Breast epithelium (tissue), 4 donors: ENCODE measurements around the gene DIRAS1. TPM values are rescaled to one million over a fixed set of nuclear protein-coding genes. Genes with fewer than 3 reads are reported as not detected.
"Not testable (repeated sequence)": the region's sequence is repeated elsewhere in the genome, so short reads cannot be mapped to it uniquely, and the experiment has no call there.

Source experiments
- DNase-seq, 2 donors: peaks; one replicate each; pipeline ENCODE4 v3.0.0-alpha.2; 2019; ENCODE audit warnings: low spot score in 2 of 2
- H3K27ac ChIP-seq, 2 donors: fragments of 200-600 bp; sonication (generic) in 1 of 2; one replicate each; pipeline ENCODE4 v1.5.1; 2016 to 2019; ENCODE audit warnings: mild to moderate bottlenecking in 1 of 2
- H3K27me3 ChIP-seq, 2 donors: fragments of 200-600 bp; sonication (generic) in 1 of 2; one replicate each; pipeline versions ENCODE4 v1.5.1 to v1.6.0; 2017 to 2019; ENCODE audit warnings: control low read depth in 1 of 2, mild to moderate bottlenecking in 1 of 2
- H3K36me3 ChIP-seq: fragments of 200-600 bp; one replicate; pipeline ENCODE4 v1.5.1; 2019
- H3K4me1 ChIP-seq, 2 donors: fragments of 200-600 bp; sonication (generic); one replicate each; pipeline ENCODE4 v1.5.1; 2016 to 2019; ENCODE audit warnings: control low read depth in 1 of 2
- H3K4me3 ChIP-seq, 3 donors: fragments of 200-600 bp; sonication (generic); 1 replicate in 2 of 3; 2 replicates in 1 of 3; pipeline ENCODE4 v1.5.1; 2016 to 2019; ENCODE audit warnings: mild to moderate bottlenecking in 3 of 3, moderate library complexity in 2 of 3
- H3K9me3 ChIP-seq, 2 donors: fragments of 200-600 bp; sonication (generic) in 1 of 2; one replicate each; pipeline ENCODE4 v1.5.1; 2016 to 2019; ENCODE audit warnings: control low read depth in 1 of 2
- CTCF ChIP-seq, 3 donors: fragments of 450-650 bp; IDR thresholded peaks; one replicate each; pipeline ENCODE4 v1.5.1; 2016 to 2017; ENCODE audit warnings: antibody characterized with exemption in 3 of 3, mild to moderate bottlenecking in 3 of 3, moderate library complexity in 3 of 3
- POLR2A ChIP-seq: fragments of 450-650 bp; IDR thresholded peaks from one replicate; pipeline ENCODE4 v1.6.1; 2016; ENCODE audit warnings: antibody characterized with exemption, mild to moderate bottlenecking, moderate library complexity
- POLR2AphosphoS5 ChIP-seq, 3 donors: sonication (generic); formaldehyde crosslinking; IDR thresholded peaks; one replicate each; pipeline ENCODE4 v1.6.1; 2017; ENCODE audit warnings: antibody characterized with exemption in 3 of 3
- intact Hi-C: fragments of 100-400 bp; cut with DNase I; formaldehyde crosslinking; loops from one replicate; pipeline ENCODE4 v1.15.1; 2023; ENCODE audit warnings: low total_unique reads
- total RNA-seq, 3 donors: library from RNA; depleted of rRNA; stranded (reverse); fragments of >200 nt; gene quantifications; one replicate each; pipeline ENCODE4 v1.1.0, GENCODE V29; 2016

The DIRAS1 gene
- total RNA-seq, 3 donors from 2014 or later = 0.64 to 3.7 (median 3.6) TPM

- Histone ChIP-seq H3K27me3 (no peaks in the 10 kb centered on the region), H3K27ac (no peak overlapping the region), H3K4me3 (no peak overlapping the region), H3K36me3 (no peaks in the 10 kb centered on the region), H3K9me3 (no peaks in the 10 kb centered on the region), H3K4me1 (no peaks in the 10 kb centered on the region)
- no peak for DNase-seq
- no peak for TF ChIP-seq CTCF (IDR thresholded peaks at IDR 0.05)
- no peak for TF ChIP-seq POLR2A
- TF ChIP-seq POLR2AphosphoS5 (IDR thresholded peaks at IDR 0.05) = no peak
- intact Hi-C loops = no loop called here
Measured at GRCh38 chr19:2670217-2670616, 51.0 kb downstream of the DIRAS1 start.

GRCh38 chr19:2668175-2668763 lies 52.9 kb downstream of the DIRAS1 start:
- Histone ChIP-seq H3K36me3 (no peaks in the 10 kb centered on the region), H3K4me3 (no peak overlapping the region), H3K9me3 (no peaks in the 10 kb centered on the region), H3K27me3 (no peaks in the 10 kb centered on the region), H3K4me1 (no peaks in the 10 kb centered on the region), H3K27ac (no peak overlapping the region)
- intact Hi-C loops = no loop called here
- DNase-seq = no peak
- no peak for TF ChIP-seq POLR2AphosphoS5 (IDR thresholded peaks at IDR 0.05)
- TF ChIP-seq POLR2A = no peak
- no peak for TF ChIP-seq CTCF (IDR thresholded peaks at IDR 0.05)

GRCh38 chr19:2667349-2667748 lies 53.8 kb downstream of the DIRAS1 start:
- H3K4me1 ChIP-seq, H3K36me3 ChIP-seq, H3K4me3 ChIP-seq, H3K27ac ChIP-seq, H3K27me3 ChIP-seq, intact Hi-C loops, H3K9me3 ChIP-seq, DNase-seq: not testable (repeated sequence)

- no peak for DNase-seq
- H3K9me3 ChIP-seq = peaks cover 0 to 3% of the 10 kb centered on the region in 2 donors
- no peaks in the 10 kb centered on the region for H3K27me3 ChIP-seq
- TF ChIP-seq CTCF (IDR thresholded peaks at IDR 0.05) (no peak), POLR2A (no peak), POLR2AphosphoS5 (IDR thresholded peaks at IDR 0.05) (no peak)
- intact Hi-C loops = no loop called here
- no peak overlapping the region for H3K27ac ChIP-seq
- H3K36me3 ChIP-seq = no peaks in the 10 kb centered on the region
- H3K4me1 ChIP-seq = no peaks in the 10 kb centered on the region
- H3K4me3 ChIP-seq = no peak overlapping the region
Measured at GRCh38 chr19:2666344-2666994, 54.7 kb downstream of the DIRAS1 start.

- no peak for TF ChIP-seq POLR2AphosphoS5 (IDR thresholded peaks at IDR 0.05)
- no peak for TF ChIP-seq CTCF (IDR thresholded peaks at IDR 0.05)
- TF ChIP-seq POLR2A = no peak
- peaks cover 0 to 4% of the 10 kb centered on the region in 2 donors for H3K9me3 ChIP-seq
- no peaks in the 10 kb centered on the region for H3K4me1 ChIP-seq
- H3K4me3 ChIP-seq = no peak overlapping the region
- H3K27ac ChIP-seq = no peak overlapping the region
- intact Hi-C loops = no loop called here
- H3K36me3 ChIP-seq = no peaks in the 10 kb centered on the region
- no peak for DNase-seq
- H3K27me3 ChIP-seq = no peaks in the 10 kb centered on the region
Measured at GRCh38 chr19:2665103-2665502, 56.1 kb downstream of the DIRAS1 start.

Other genes starting within 250 kb of the DIRAS1 start
- gene GADD45B, start 245.2 kb downstream of the DIRAS1 start, total RNA-seq = 100 to 1,000 TPM; 136 to 301 (median 172) TPM
- 1 to 10 TPM; 1.6 to 7.8 (median 4.3) TPM for gene GNG7, start 18.7 kb downstream of the DIRAS1 start, total RNA-seq
- 10 to 100 TPM; 23.8 to 36.1 (median 27.2) TPM for gene SLC39A3, start 18.6 kb upstream of the DIRAS1 start, total RNA-seq
- 10 to 100 TPM; 40.3 to 45.2 (median 42.1) TPM for gene SGTA, start 61.9 kb upstream of the DIRAS1 start, total RNA-seq
- gene THOP1, start 64.1 kb upstream of the DIRAS1 start, total RNA-seq = 10 to 100 TPM; 26.2 to 40.0 (median 39.1) TPM
- 10 to 100 TPM in 1 of 3 donors, 1 to 10 TPM in 2; 2.1 to 10.4 (median 7.5) TPM for gene ZNF554, start 98.5 kb upstream of the DIRAS1 start, total RNA-seq
- gene ZNF555, start 120.1 kb upstream of the DIRAS1 start, total RNA-seq = 10 to 100 TPM in 1 of 3 donors, 1 to 10 TPM in 2; 4.6 to 10.7 (median 7.5) TPM
- under 1 TPM in 2 of 3 donors, not detected in 1; 0.15 to 0.33 TPM for gene ZNF556, start 146.0 kb upstream of the DIRAS1 start, total RNA-seq
- gene ZNF57, start 179.6 kb upstream of the DIRAS1 start, total RNA-seq = 1 to 10 TPM; 2.7 to 9.2 (median 6.9) TPM
- gene ZNF77, start 223.6 kb upstream of the DIRAS1 start, total RNA-seq = 1 to 10 TPM; 2.2 to 5.1 (median 4.9) TPM